Measurements from ENCODE around the gene MYO3B.

DNA sequence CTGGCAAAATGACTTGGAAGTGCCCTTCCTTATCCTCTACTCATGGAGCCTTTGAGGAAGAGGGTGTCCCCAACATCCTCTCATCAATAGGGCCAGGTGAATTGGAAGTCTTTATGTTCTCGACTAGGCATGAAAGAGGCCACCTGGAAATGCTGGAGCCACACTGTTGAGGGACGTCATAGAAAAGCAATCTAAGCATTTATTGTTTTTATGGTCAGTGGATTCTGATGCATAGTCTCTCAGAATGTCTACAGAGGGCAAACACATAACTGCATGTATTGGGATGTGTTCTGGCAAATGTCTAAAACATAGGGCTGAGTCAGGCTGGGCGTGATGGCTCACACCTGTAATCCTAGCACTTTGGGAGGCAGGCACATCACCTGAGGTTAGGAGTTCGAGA lies 290.6 kb downstream of the MYO3B start:
- no peak for TF ChIP-seq CTCF (IDR thresholded peaks at IDR 0.05; ENCODE audit: low read depth, low read length, poor library complexity, severe bottlenecking)
- TF ChIP-seq EZH2phosphoT487 (IDR thresholded peaks at IDR 0.05; ENCODE audit: borderline replicate concordance, low read length): no peak

All from DOHH2 (cell line).